Retina (tissue), 1 donor: ENCODE results near the gene SLIT3.

Experiments
- DNase-seq: peaks from one replicate; pipeline ENCODE4 v3.0.0-alpha.2; 2016

Gene SLIT3

DNA sequence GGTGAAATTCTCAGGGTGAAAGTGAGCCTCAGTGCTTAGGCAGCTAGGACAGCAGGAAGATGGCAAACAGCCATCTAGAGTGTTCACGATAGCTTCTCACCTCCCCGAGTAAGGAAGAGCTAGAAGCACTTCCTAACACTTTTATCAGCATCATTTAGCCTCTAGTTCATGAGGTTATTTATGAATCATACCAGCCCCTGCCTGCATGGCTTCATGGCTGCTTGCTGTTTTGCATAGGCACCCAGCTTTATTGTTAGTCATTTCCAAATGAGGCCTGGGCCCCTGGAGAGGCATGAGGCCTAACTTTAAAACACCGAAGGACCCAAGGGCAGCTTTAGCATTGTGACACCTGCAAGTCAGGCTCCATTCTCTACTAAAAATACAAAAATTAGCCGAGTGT lies 586.9 kb downstream of the SLIT3 start:
- DNase-seq, result no peak

DNA sequence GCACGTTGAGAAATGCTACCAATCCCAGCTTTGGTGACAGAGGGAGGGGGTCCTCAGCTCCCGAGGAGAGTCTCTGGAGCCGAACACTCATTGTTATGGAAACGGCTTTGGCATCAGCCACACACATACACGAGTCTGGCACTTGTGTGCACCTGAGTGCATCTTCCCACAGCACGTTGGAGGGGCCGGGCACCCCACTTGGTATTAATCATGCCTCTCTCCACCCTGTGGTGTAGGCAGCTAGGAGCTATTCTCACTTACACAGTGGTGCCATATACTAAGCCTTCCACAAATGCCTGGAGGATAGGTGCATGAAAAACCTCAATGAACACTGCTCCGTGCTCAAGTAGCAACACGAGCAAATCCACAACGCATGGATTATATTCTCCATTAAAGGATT lies 587.9 kb downstream of the SLIT3 start:
- DNase-seq, result no peak

DNA sequence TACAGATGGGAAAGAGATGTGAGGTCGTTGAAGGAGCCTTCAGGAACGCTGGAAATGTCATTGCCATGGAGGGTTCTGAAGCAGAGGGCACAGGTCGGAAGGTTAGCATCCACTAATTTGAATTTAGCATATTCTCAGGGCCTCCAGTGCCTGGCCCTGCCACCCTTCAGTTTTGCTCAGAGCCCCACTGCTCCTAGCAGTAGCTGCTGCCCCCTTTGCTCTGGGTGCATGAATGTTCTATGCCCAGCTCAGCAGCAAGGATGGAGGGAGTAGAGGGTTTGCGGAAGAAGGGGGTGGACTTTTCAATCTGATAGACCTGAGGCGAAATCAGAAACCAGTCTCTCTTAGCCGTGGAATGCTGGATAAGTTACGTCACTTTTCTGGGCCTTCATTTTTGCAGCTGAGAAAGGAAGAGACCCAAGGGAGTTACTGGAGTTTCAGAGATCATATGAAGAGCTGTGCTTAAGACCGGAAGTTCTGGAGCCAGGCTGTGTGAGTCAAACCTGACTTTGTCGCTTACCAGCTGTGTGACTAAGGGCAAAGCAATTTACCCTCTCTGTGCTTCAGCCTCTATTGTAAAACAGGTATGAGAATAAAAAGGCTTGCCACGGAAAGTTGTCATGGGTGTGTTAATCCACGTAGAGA lies 588.5 kb downstream of the SLIT3 start:
- no peak for DNase-seq

DNA sequence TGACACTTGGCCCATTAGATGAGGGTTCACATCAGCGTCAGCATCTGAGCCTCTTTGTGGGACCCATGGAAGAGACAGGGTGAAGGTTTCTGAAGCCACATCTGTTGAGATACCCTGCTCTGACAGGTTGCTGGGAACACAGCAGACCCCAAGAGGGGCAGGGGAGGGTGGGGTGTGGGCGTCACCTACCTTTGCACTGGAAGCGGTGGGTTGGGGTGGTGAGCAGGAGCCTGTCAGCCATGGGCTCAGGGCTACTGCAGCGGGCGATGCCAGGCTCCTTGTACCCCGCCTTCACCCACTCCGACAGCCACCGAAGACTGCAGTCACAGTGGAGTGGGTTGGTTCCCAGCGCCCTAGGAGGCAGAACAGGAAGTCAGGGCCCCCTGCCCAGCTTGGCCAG lies 590.2 kb downstream of the SLIT3 start:
- no peak for DNase-seq

DNA sequence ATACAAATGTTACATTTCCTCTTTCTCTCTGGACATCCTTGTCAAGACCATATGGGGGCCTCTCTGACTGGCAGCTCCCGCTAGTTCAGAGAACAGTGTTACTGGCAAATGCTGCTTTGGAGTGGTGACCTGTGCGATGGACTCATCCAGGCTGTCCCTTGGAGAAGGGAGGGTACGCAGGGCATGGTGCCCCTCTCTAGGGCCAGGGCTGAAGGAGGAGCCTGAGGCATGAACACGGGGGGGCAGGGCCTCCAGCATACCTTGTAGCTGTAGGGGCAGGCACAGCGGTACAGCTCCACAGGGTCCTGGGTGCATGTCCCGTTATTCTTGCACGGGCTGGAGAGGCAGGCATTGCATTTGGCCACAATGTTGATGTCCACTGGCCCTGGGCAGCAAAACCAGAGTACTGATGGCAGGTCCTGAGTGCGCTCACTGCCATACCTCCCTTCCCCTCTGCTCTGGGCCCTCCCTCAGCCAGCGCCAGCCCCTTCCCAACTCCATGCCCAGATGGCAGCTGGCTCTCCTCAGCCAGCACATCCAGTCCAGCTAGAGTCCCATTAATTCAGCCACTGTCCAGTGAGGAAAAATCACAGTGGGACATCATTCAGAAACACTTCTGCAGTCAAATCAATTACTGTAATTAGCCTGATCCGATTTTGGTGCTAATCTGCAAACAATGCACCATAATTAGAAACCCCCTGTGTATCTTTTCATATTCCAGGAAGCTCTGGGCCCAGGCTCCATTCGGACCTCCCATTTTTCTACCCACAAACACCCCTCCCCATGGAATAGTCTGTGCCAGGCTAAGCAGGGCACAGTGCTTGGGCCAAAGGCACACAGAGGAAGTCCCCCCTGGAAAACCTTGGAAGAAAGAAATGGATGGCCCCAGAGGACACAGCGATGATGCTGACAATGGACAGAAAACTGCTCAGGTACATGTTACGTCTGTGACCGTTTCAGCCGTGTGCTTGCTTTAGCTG lies 592.9 kb downstream of the SLIT3 start:
- DNase-seq, result peak; percentile 72

DNA sequence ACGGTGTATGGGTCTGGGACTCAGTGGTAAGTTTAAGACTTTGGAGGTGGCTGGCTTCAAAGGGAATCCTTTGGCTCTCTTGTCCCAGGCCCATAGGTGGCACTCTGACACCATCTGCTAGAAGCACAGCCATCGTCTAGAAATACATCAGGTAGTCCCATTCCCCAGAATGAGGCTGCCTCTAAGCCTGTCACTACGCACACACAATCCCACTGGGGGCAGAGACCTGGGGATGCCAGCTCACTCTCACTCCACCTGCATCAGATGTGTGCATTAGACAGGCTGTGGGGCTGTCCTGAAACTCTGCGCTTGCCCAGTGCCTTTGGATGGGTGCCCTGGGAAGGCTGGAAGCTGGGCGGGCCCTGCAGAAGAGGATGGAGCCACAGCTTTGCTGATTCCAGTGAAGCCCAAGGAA lies 594.3 kb downstream of the SLIT3 start:
- DNase-seq, result peak; percentile 69

DNA sequence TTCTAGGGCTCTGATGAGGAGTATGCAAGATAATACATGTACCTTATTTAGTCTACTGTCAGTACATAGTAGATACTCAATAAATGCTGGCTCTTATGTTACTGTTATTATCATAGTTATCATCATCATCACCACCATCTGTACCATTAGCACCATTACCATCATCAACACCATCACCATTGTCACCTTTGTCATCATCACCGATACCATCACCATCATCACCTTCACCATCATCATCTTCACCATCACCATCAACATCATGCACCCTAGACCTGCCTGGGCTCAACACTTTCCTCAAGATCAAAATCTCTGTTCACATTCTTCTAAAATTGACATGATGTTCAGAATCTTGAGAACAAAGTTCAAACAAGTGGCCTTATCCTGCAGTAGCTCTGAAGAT lies 595.6 kb downstream of the SLIT3 start:
- no peak for DNase-seq

DNA sequence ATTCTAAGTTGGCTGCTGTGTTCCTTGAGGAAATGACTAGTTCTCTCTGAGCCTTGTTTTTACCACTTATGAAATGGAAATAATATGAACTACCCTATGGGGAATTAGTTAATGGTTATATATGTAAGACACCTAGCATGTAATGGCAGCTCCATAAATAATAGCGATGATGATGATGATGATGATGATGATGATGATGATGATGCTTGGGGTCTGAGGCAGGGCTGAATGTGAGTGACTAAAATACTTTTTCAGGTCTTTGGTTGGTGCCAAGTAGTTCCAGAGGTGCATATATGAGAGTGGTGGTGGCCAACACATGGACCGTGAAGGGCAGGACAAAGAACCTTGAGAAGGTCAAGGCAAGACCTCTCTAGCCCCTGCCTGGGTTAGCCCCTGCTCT lies 598.4 kb downstream of the SLIT3 start:
- DNase-seq, result no peak

DNA sequence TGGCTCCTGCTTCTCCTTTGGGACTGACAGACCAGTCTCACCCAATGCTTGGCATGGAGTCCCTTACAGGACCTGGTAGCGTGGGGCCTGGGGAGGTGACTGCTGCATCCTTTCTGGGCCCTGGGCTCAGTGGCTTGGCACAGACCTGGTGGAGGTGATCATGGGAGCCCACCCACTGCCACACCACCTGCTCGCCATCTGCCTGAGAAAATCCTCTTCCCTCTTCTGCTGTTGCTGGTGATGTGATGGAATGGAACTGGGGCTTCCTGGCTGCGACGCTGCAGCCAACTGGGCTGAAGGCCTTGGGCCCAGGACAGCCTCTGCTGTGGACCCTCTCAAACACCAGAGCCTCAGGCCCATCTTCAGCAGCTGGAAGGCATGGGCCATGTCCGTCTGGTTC lies 599.3 kb downstream of the SLIT3 start:
- DNase-seq, result no peak

DNA sequence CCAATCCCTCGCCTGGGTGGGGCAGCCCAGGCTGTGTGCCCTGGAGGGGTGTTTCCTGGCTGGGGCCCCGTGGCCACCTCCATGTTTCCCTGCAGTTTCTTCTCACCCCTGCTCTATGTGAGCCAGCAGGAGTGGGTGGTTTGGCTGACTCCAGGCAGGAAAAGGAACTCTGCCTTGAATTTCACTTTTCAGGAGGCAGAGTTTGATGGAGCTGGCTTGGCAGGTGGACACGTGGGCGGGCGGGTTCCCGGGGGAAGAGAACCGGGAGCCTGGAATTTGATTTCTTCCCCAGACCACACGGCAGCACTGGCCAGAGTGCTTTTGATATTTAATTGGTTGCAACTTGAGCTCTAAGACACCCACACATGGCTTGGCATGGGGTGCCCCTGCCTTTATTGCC lies 601.9 kb downstream of the SLIT3 start:
- DNase-seq, result no peak

DNA sequence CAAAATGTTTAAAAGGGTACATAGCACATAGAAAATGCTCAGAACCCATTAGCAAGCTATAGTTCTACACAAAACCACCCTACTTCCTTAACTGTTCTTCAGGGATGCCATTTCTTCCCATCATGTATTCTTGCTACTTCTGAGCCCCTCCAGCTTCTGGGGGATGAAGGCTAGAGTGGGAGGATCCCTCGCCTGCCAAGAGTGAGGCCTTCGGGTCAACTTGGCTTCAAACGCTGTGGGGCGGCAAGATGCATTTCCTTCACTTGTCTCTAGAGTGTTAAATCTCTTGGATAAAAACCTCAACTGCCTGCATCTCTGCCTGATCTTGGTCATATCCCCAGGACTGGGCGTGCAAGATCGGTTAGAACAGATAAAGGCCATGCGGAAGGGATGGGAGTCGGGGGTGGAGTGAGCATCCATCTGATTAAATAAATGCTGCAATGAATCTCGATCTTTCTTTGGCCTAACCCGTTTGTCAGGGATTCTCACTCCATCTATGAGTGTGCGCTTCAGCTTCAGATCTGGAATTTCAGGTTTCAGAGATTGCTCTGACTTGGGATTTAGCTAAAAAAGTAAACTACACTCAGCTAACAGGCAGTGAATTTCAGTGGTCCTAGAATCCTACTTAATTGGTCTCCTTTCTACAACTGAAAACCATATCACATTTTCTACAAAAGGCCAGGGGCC lies 603.8 kb downstream of the SLIT3 start:
- DNase-seq, result no peak

DNA sequence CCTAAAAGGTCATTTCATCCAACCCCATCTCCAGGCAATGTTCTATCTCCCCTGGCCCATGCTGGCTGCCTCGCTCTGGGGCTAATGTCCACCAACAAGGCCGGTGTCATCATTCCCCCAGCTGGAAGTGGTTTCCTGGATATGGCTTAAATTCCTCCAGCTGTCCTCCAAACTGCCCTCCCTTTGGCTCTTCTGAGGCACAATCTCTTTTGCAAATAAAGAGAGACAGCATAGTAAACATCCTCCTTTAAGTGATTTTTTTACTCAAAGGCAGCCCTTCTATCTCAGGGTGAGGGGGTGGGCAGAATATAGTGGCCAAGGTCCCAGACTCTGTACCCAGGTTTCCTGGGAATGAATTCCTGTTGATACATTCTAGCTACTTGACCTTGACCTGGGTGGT lies 604.3 kb downstream of the SLIT3 start:
- no peak for DNase-seq

DNA sequence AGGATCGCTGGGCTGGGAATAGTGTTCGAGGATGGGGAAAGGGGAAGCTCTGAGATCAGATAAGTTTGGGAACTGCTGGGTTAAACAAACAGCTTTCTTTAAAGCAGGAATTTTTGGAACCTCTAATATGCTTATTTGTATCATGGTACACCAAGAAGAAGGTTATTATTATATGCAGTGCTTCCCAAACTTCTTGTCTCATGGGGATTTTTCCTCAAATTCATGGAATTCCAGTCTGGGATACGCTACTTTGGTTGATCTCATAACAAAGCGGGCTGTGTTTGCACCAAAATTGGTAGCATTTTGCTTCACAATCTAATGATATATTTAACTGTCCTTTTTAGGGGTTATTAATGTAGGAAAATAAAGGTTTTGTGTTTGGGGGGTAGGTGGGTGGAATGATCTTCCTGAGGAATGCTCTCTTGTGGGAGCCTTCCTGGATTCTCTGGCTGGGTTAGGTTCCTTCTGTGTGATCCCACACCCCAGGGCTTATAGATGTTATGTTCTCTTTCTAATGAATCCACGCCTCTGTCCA lies 605.6 kb downstream of the SLIT3 start:
- DNase-seq, result no peak

DNA sequence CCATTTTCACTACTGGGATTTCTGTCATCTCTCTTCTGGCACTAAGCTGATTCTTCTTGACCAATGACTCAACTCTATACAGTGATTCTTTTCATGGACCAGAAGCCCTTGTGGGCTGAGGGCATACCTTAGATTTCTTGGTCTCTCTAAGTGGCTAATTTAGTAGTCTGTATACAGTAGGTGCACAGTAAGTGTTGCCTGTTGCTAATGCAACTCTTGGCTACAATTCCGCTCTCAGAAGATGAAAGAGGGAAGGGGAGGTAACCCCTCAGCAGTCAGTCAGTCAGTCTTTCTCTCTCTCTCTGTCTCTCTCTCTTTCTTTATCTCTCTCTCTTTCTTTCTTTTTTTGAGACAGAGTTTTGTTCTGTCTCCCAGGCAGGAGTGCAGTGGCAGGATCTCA lies 606.6 kb downstream of the SLIT3 start:
- DNase-seq, result no peak

DNA sequence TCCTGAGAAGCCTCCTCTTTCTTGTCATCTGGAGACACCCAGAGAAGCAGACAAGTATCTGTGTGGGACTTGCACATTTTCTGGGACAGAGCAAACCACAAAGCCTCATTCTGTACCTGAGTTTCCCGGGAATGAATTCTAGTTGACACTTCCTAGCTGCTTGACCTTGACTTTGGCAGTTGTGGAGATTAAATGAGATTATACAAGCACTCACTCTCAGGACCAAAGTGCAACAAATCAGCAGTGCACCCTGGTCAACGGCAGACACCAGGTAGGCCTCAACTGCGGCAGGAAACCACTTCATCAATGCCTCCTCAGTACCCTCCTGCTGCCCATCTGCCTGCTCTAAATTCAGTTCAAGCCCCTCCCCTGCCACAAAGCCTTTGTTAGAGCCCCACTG lies 607.1 kb downstream of the SLIT3 start:
- DNase-seq, result no peak

DNA sequence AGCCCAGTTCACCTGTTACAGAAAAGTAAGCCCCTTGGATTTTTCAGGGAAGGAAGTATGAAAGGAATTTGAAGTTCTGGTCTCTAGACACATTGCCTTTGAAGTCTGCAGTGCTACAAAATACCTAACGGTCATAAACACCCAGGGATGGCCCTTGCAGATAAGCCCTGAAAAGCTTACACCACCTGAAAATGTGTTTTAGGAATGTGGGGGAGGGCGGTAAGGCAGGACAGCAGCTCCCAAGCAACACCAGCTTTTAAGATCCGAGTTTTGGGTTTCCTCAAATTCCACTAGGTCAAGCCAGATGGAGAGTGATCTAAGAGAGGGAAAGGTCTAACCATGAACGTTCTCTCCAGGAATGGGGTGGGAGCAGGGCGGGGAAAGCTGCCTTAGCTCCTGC lies 607.6 kb downstream of the SLIT3 start:
- no peak for DNase-seq

DNA sequence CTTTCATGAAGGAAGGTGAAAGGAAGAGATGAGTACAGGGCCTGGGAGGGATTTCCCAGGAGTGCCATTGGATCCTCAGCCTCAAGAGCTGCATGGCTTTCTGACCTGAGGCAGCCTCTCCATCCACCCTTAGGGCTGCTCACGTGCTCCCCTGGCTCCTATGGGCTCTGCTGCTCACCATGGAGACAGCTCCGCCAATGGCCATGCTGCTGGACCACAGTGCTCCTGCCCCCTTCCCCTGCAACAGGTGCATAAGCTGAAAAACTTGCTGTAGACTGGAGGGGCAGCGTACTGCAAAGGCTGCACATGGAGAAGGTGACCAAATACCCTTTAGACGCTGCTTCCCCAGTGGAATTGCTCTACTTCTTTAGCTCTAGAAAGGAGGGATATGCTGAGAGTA lies 609.0 kb downstream of the SLIT3 start:
- DNase-seq, result no peak

DNA sequence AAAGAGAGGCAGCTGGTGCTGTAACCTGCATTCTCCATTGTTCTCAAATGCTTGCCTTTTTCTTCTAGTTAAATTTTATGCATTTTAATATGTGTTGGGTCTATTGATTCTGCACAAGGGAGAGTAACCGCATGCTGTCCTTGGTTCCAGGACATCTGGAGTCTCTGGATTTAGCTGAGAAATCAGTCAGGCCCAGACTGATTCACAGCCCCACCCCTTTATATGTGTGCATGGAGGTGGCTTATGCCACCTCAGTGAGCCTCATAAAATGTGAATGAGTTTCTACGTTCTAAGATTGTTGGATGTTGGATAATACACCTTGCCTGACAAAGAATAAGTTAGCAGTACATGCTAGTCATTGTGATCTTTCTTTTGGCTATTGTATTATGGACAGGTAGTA lies 611.7 kb downstream of the SLIT3 start:
- DNase-seq, result no peak

DNA sequence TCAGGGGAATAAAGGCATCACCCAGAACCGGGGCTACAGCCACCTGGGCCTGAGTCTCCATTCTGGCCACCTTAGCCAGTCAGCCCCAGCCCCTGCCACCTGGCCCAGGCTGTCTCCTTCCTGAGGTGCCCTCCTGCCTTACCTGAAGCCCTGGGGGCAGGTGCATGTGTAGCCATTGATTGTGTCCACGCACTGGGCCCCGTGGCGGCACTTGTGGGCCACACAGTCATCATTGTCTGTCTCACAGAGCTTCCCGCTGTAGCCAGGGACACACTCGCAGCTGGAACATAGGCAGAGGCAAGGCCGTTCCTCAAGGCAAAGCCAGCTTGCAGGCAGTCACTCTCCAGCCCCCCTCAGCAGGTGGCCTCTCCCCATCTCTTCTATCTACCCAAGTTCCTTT lies 614.1 kb downstream of the SLIT3 start:
- DNase-seq, result no peak

DNA sequence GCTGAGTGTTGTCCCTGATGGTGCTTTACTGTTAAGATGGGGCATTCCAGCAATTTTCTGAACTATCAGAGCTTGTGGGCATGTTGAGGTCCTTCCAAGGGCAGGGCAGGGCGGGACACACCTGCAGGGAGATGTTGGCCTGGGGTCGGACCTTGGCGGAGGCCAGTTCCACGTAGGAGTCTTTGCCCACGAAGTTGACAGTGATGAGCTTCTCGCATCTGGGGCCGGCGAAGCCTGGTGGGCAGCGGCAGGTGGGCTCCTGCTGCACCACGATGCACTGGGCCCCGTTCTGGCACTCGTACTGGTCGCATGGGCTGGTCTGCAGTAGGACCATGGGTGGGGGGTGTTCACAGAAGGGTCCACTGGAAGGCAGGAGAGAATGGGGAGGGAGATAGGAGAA lies 615.4 kb downstream of the SLIT3 start:
- no peak for DNase-seq

DNA sequence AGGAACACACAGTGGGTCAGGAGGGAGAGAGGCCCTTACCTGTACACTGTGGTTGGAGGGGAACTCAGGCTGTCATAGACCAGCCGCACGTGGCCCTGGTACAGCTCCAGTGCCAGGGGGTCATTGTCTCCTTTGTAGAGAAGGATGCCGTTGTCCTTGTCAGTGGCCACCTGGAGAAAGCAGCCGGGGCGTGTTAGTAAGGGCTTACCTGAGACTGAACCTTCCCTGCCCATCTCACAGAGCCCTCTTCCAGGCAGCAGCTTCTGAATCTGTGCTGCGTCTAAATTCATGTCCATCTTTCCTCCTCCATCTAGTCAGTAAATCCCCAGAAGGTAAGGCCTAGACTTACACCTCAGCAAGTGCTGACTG lies 617.0 kb downstream of the SLIT3 start:
- DNase-seq, result no peak

DNA sequence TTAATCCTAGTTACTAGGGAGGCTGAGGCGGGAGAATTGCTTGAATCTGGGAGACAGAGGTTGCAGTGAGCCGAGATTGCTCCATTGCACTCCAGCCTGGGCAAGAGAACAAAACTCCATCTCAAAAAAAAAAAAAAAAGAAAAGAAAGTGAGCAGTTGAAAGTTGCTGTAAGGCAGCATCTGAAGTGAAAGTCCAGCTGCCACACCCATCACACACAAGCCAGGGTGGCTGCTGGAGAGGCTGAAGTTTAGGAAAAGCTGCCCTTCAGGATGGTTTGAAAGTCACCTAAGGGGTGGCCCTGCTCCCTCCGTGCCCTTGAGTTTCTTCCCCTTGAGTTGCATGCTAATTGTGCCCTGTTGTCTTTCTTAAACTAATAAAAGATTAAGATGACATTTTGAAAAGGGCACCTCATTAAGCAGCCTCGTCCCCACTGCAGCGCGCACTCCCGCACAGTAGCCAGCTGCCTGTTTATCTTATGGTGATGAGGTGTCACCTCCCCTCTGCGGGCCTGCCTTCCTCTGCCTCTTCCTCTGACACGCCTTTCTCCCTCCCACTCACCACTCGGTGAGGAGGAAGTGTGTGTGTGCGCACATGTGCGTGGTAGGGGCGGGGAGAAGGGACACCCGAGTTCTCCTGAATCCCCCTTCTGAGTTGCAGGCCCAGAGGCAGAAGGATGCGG lies 617.6 kb downstream of the SLIT3 start:
- DNase-seq, result no peak

DNA sequence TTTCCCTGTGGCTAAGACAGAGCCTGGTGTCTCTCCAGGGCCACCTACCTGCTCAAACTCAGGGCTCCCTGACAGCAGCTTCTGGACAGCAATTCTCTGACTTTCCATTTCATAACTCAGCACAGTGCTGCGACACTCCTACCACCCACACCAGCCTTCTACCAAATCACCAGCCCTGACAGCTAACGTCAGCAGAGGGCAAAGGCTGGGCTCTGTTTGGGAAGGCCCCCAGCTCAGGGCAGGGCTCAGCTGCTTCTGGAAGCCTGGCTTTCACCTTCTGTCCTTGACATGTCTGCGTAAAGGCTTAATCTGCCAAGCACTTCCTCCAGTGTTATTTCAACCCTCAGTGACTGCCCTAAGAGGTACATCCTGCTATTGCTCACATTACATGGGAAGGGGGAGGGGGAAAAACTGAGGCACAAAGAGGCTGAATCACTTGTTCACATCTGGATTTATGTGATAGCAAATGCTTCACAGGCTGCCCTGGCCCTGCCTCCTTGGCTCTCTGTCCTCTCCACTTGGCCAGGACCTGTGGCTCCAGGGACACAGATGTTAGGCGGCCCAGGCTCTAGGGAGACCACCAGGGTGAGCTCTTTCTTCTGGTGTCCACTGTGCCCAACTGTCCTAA lies 619.3 kb downstream of the SLIT3 start:
- DNase-seq, result no peak
